HepG2 (cell line): ENCODE data around the gene RCCD1. TPM values are rescaled to one million over a fixed set of nuclear protein-coding genes. Genes with fewer than 3 reads are reported as not detected.

ENCODE experiments used
- AHR ChIP-seq: IDR thresholded peaks from 2 replicates; pipeline ENCODE4 v1.6.1; 2018; ENCODE audit warnings: missing genetic modification reagents, missing compliant biosample characterization
- ARNTL ChIP-seq: sonication (generic); formaldehyde crosslinking; IDR thresholded peaks from 2 replicates; pipeline ENCODE4 v1.4.0; 2020; ENCODE audit warnings: mild to moderate bottlenecking, missing genetic modification reagents
- CENPX ChIP-seq: sonication (generic); formaldehyde crosslinking; IDR thresholded peaks from 2 replicates; pipeline ENCODE4 v1.9.0; 2021; ENCODE audit warnings: mild to moderate bottlenecking, missing genetic modification reagents, moderate library complexity
- GPN1 ChIP-seq: sonication (generic); formaldehyde crosslinking; IDR thresholded peaks from 2 replicates; pipeline ENCODE4 v1.5.1; 2020; ENCODE audit warnings: missing genetic modification reagents, borderline replicate concordance
- HMG20B ChIP-seq: conservative IDR thresholded peaks from 2 replicates; pipeline ENCODE4 v1.6.1; 2016; ENCODE audit warnings: missing genetic modification reagents, missing compliant biosample characterization
- MIER3 ChIP-seq: IDR thresholded peaks from 2 replicates; pipeline ENCODE4 v1.6.1; 2016; ENCODE audit warnings: missing compliant biosample characterization, borderline replicate concordance
- PRPF4 ChIP-seq: fragments of 200-400 bp; formaldehyde crosslinking; IDR thresholded peaks from 2 replicates; pipeline ENCODE4 v1.6.1; 2016; ENCODE audit warnings: low read length, low read depth; ENCODE audit not compliant: poor library complexity, severe bottlenecking
- SIN3B ChIP-seq: fragments of 150-350 bp; IDR thresholded peaks from 2 replicates; pipeline ENCODE4 v1.6.1; 2014; ENCODE audit warnings: low read length
- ZNF430 ChIP-seq: sonication (generic); formaldehyde crosslinking; IDR thresholded peaks from 2 replicates; pipeline ENCODE4 v1.9.0; 2021; ENCODE audit warnings: mild to moderate bottlenecking, missing genetic modification reagents
- ZNF431 ChIP-seq: sonication (generic); formaldehyde crosslinking; IDR thresholded peaks from 2 replicates; pipeline ENCODE4 v1.9.0; 2022; ENCODE audit warnings: missing genetic modification reagents, low read depth, mild to moderate bottlenecking, borderline replicate concordance
- ZNF558 ChIP-seq: sonication (generic); formaldehyde crosslinking; IDR thresholded peaks from 2 replicates; pipeline ENCODE4 v1.9.0; 2022; ENCODE audit warnings: mild to moderate bottlenecking, missing genetic modification reagents, borderline replicate concordance
- ZNF83 ChIP-seq: sonication (generic); formaldehyde crosslinking; IDR thresholded peaks from 2 replicates; pipeline ENCODE4 v1.4.0; 2020; ENCODE audit warnings: missing genetic modification reagents, mild to moderate bottlenecking, borderline replicate concordance
- ZNF879 ChIP-seq: sonication (generic); formaldehyde crosslinking; IDR thresholded peaks from 2 replicates; pipeline ENCODE4 v1.8.1; 2023; ENCODE audit warnings: missing genetic modification reagents
- polyA plus RNA-seq, 8 experiments: library from polyadenylated mRNA; depleted of rRNA in 3 of 8; stranded (reverse) in 7 of 8; unstranded in 1 of 8; fragments of >200 nt; fragmentation: Illumina TruSeq in 4 of 8; extraction: Trizol in 4 of 8; gene quantifications; 2 replicates each; pipeline versions ENCODE4 v1.2.1 to v1.2.3, GENCODE V29; 2011 to 2016; ENCODE audit warnings: low read depth in 4 of 8, missing spikeins in 1 of 8, mixed read lengths in 1 of 8; ENCODE audit not compliant: insufficient read depth in 1 of 8
- total RNA-seq, 5 experiments: library from RNA; depleted of rRNA; stranded (reverse); fragments of >200 nt; fragmentation: Illumina TruSeq; extraction: Trizol; gene quantifications; 2 replicates each; pipeline ENCODE4 v1.2.3, GENCODE V29; 2016; ENCODE audit warnings: low read depth in 1 of 5
- TF ChIP-seq, protein P1 (sequence below): sonication (generic); formaldehyde crosslinking; IDR thresholded peaks from 2 replicates; pipeline ENCODE4 v1.4.0; 2020; ENCODE audit warnings: missing genetic modification reagents
- TF ChIP-seq, protein P2 (sequence below): IDR thresholded peaks from 2 replicates; pipeline ENCODE4 v1.6.1; 2018; ENCODE audit warnings: missing genetic modification reagents, mild to moderate bottlenecking, missing compliant biosample characterization
- TF ChIP-seq, protein P3 (sequence below): sonication (generic); formaldehyde crosslinking; IDR thresholded peaks from 2 replicates; pipeline ENCODE4 v1.4.0; 2020; ENCODE audit warnings: missing genetic modification reagents, borderline replicate concordance

RCCD1 gene
- total and polyA plus RNA-seq, 2 of the 13 experiments (the other 11 are each of a cell fraction or from before 2014, with no cell fraction given) = 14.1 to 15.1 TPM

DNA sequence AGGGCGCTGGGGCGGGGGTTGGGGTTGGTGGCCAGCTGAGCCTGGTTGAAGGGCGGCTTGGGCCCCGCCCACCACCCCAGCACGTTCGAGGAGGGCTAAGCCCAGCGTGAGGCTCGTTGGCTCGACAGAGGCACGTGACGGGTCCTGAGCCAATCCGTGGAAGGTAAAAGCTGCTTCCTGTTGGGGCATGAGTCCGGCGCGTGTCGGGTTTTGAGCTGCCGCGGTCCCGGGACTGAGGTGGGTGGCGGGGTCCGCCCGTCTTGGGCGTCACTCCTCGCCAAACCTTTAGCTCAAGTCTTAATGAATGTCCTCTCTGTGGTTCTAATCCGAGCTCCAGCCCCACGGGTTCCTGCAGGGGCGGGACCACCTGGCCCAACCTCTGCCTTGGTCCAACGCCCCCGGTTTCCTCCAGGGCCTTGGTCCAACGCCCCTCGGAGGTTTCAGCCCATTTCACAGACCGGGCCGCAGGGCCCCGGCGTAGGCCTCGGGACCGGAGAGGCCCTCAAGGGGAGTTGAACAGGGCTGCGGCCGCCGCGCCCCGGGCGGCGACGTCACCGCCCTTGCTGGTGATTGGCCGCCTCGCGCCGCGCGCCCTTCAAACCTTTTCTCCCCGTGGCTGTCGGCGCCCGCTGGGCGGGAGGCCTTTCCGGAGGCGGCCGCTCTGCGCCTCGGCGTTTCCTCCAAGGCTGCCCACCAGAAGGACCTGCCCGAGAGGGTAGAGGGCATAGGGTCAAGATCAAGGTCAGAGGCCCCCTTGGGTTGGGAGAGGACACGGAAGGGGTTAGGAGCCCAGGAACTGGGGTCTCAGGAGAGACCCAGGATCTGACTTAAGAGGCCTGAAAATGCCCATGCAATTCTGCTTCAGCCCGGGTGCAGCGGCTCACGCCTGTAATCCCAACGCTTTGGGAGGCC is at the start of gene RCCD1 (continued):
- TF ChIP-seq HMG20B (CRISPR knock-in tag) = no peak; the same call in 1 of the 2 replicates
- TF ChIP-seq ZNF431 (CRISPR knock-in tag) = peak; percentile 72; the same call in 1 of the 2 replicates
- no peak for TF ChIP-seq ZNF83 (CRISPR knock-in tag)
- TF ChIP-seq, protein P1, sequence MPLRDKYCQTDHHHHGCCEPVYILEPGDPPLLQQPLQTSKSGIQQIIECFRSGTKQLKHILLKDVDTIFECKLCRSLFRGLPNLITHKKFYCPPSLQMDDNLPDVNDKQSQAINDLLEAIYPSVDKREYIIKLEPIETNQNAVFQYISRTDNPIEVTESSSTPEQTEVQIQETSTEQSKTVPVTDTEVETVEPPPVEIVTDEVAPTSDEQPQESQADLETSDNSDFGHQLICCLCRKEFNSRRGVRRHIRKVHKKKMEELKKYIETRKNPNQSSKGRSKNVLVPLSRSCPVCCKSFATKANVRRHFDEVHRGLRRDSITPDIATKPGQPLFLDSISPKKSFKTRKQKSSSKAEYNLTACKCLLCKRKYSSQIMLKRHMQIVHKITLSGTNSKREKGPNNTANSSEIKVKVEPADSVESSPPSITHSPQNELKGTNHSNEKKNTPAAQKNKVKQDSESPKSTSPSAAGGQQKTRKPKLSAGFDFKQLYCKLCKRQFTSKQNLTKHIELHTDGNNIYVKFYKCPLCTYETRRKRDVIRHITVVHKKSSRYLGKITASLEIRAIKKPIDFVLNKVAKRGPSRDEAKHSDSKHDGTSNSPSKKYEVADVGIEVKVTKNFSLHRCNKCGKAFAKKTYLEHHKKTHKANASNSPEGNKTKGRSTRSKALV (CRISPR knock-in tag) = peak; percentile 60
- TF ChIP-seq, protein P2, sequence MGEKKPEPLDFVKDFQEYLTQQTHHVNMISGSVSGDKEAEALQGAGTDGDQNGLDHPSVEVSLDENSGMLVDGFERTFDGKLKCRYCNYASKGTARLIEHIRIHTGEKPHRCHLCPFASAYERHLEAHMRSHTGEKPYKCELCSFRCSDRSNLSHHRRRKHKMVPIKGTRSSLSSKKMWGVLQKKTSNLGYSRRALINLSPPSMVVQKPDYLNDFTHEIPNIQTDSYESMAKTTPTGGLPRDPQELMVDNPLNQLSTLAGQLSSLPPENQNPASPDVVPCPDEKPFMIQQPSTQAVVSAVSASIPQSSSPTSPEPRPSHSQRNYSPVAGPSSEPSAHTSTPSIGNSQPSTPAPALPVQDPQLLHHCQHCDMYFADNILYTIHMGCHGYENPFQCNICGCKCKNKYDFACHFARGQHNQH (CRISPR knock-in tag) = peak; percentile 55; the same call in 1 of the 2 replicates
- TF ChIP-seq GPN1 (CRISPR knock-in tag) = no peak
- TF ChIP-seq PRPF4 = no peak
- TF ChIP-seq ARNTL = peak; percentile 68; the same call in 1 of the 2 replicates
- TF ChIP-seq CENPX = no peak
- no peak; the same call in 1 of the 2 replicates for TF ChIP-seq MIER3 (CRISPR knock-in tag)
- TF ChIP-seq, protein P3, sequence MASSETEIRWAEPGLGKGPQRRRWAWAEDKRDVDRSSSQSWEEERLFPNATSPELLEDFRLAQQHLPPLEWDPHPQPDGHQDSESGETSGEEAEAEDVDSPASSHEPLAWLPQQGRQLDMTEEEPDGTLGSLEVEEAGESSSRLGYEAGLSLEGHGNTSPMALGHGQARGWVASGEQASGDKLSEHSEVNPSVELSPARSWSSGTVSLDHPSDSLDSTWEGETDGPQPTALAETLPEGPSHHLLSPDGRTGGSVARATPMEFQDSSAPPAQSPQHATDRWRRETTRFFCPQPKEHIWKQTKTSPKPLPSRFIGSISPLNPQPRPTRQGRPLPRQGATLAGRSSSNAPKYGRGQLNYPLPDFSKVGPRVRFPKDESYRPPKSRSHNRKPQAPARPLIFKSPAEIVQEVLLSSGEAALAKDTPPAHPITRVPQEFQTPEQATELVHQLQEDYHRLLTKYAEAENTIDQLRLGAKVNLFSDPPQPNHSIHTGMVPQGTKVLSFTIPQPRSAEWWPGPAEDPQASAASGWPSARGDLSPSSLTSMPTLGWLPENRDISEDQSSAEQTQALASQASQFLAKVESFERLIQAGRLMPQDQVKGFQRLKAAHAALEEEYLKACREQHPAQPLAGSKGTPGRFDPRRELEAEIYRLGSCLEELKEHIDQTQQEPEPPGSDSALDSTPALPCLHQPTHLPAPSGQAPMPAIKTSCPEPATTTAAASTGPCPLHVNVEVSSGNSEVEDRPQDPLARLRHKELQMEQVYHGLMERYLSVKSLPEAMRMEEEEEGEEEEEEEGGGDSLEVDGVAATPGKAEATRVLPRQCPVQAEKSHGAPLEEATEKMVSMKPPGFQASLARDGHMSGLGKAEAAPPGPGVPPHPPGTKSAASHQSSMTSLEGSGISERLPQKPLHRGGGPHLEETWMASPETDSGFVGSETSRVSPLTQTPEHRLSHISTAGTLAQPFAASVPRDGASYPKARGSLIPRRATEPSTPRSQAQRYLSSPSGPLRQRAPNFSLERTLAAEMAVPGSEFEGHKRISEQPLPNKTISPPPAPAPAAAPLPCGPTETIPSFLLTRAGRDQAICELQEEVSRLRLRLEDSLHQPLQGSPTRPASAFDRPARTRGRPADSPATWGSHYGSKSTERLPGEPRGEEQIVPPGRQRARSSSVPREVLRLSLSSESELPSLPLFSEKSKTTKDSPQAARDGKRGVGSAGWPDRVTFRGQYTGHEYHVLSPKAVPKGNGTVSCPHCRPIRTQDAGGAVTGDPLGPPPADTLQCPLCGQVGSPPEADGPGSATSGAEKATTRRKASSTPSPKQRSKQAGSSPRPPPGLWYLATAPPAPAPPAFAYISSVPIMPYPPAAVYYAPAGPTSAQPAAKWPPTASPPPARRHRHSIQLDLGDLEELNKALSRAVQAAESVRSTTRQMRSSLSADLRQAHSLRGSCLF (CRISPR knock-in tag) = 0 out of 2 replicates have a peak, but pooled peaks have one; percentile 69
- no peak for TF ChIP-seq AHR
- peak; percentile 96 for TF ChIP-seq SIN3B
- TF ChIP-seq ZNF879 = 0 out of 2 replicates have a peak, but pooled peaks have one; percentile 65
- TF ChIP-seq ZNF558 (CRISPR knock-in tag) = peak; percentile 75; the same call in 1 of the 2 replicates
- peak; percentile 88; the same call in 1 of the 2 replicates for TF ChIP-seq ZNF430 (CRISPR knock-in tag)
